K562 (cell line): Measurements from ENCODE around the gene RER1. TPM values are rescaled to one million over a fixed set of nuclear protein-coding genes. Genes with fewer than 3 reads are reported as not detected.

ENCODE experiments used
- ATAC-seq: fragments of 200-7000 bp; cut with Tn5 transposase; 3 replicates; pipeline ENCODE4 v1.9.1; 2020; ENCODE audit warnings: moderate library complexity
- BruUV-seq: library from RNA; stranded (reverse); fragments of 400-500 nt; replicated peaks from 2 replicates; lab custom pipeline; 2021; lab: Mats Ljungman, UMichigan
- CTCF ChIA-PET: fragments of 300-600 bp; formaldehyde crosslinking; extraction: SDS; loops from one replicate; lab custom pipeline; 2021; ENCODE audit warnings: low intra/inter-chr PET ratio; lab: Yijun Ruan, JAX
- POLR2A ChIA-PET: fragments of 300-600, 350-650 bp; sonication (Branson Sonifier 250); formaldehyde crosslinking; extraction: SDS; loops from one replicate; lab custom pipeline; 2021; ENCODE audit warnings: antibody characterized with exemption, inconsistent platforms; lab: Yijun Ruan, JAX
- DNase-seq, 4 experiments: peaks; one replicate each; pipeline versions ENCODE4 v3.0.0 to v3.0.0-alpha.2; 2011 to 2018; ENCODE audit warnings: low spot score in 3 of 4, mixed read lengths in 3 of 4; ENCODE audit errors: extremely low read depth in 1 of 4
- FAIRE-seq: peaks from 2 replicates; lab custom pipeline; 2011; peaks lifted over from hg19 to GRCh38; lab: Jason Lieb, UNC
- H2AFZ ChIP-seq: 2 replicates; pipeline ENCODE4 v1.6.0; 2011; ENCODE audit warnings: low read depth, low read length, control low read depth, inconsistent platforms
- H3K27ac ChIP-seq: fragments of 200-600 bp; 3 replicates; pipeline ENCODE4 v1.8.0; 2011; ENCODE audit warnings: low read depth, mild to moderate bottlenecking, control low read depth, inconsistent platforms, low read length, moderate library complexity, mixed read lengths; ENCODE audit errors: extremely low read depth
- H3K27me3 ChIP-seq, 2 experiments: fragments of 300-600 bp in 1 of 2; 2 replicates in 1 of 2; 3 replicates in 1 of 2; pipeline versions ENCODE4 v1.6.0 to v1.8.0; 2011; ENCODE audit warnings: inconsistent platforms in 2 of 2, low read length in 2 of 2, mild to moderate bottlenecking in 1 of 2, mixed read lengths in 1 of 2, moderate library complexity in 1 of 2; ENCODE audit not compliant: control insufficient read depth in 2 of 2, insufficient read depth in 2 of 2
- H3K36me3 ChIP-seq: fragments of 300-600 bp; 3 replicates; pipeline ENCODE4 v1.8.0; 2011; ENCODE audit warnings: mild to moderate bottlenecking, low read length, inconsistent platforms; ENCODE audit not compliant: control insufficient read depth, insufficient read depth
- H3K4me1 ChIP-seq, 2 experiments: fragments of 200-600 bp in 1 of 2; replicated peaks in 1 of 2; 2 replicates in 1 of 2; 3 replicates in 1 of 2; pipeline versions ENCODE4 v1.5.1 to v1.8.0; 2011; ENCODE audit warnings: inconsistent platforms in 2 of 2, low read length in 2 of 2, mild to moderate bottlenecking in 1 of 2, mixed read lengths in 1 of 2, moderate library complexity in 1 of 2; ENCODE audit not compliant: control insufficient read depth in 2 of 2, insufficient read depth in 2 of 2
- H3K4me2 ChIP-seq: 2 replicates; pipeline ENCODE4 v1.6.1; 2011; ENCODE audit warnings: low read length, control low read depth, inconsistent platforms, mixed read lengths; ENCODE audit not compliant: insufficient read depth
- H3K4me3 ChIP-seq: fragments of 200-600 bp; sonication (generic), shearing (Covaris generic); 2 replicates; pipeline ENCODE4 v1.5.1; 2016; ENCODE audit warnings: control low read depth, inconsistent platforms
- H3K79me2 ChIP-seq: fragments of 200-600 bp; 3 replicates; pipeline ENCODE4 v1.8.0; 2011; ENCODE audit warnings: low read length, inconsistent platforms; ENCODE audit not compliant: control insufficient read depth, insufficient read depth
- H3K9ac ChIP-seq, 2 experiments: 2 replicates each; pipeline versions ENCODE4 v1.6.0 to v1.6.1; 2011; ENCODE audit warnings: low read depth in 2 of 2, low read length in 2 of 2, control low read depth in 1 of 2, inconsistent platforms in 1 of 2, mild to moderate bottlenecking in 1 of 2, mixed read lengths in 1 of 2; ENCODE audit not compliant: insufficient read depth in 1 of 2
- H3K9me1 ChIP-seq: one replicate; pipeline ENCODE4 v1.6.0; 2011; ENCODE audit warnings: inconsistent platforms, mild to moderate bottlenecking, low read length, moderate library complexity; ENCODE audit not compliant: control insufficient read depth, insufficient read depth
- H3K9me3 ChIP-seq: replicated peaks from 2 replicates; pipeline ENCODE4 v1.5.1; 2011; ENCODE audit warnings: low read depth, low read length, inconsistent platforms; ENCODE audit not compliant: control insufficient read depth, insufficient read depth
- H4K20me1 ChIP-seq: replicated peaks from 2 replicates; pipeline ENCODE4 v1.6.1; 2011; ENCODE audit warnings: low read length, inconsistent platforms, mixed read lengths; ENCODE audit not compliant: control insufficient read depth, insufficient read depth
- GTF3C2 ChIP-seq: IDR thresholded peaks from 3 replicates; pipeline ENCODE4 v1.6.1; 2011; ENCODE audit warnings: borderline replicate concordance, mild to moderate bottlenecking, moderate library complexity; ENCODE audit not compliant: insufficient read length; ENCODE audit errors: extremely low read depth
- MNT ChIP-seq, 2 experiments: fragments of 450-650 bp; conservative IDR thresholded peaks; 2 replicates each; pipeline ENCODE4 v1.6.1; 2017; ENCODE audit warnings: mild to moderate bottlenecking in 2 of 2, moderate library complexity in 2 of 2
- POLR2A ChIP-seq: fragments of 450-650 bp; conservative IDR thresholded peaks from 2 replicates; pipeline ENCODE4 v1.6.1; 2016
- RERE ChIP-seq: sonication (generic); formaldehyde crosslinking; IDR thresholded peaks from 2 replicates; pipeline ENCODE4 v1.8.0; 2023; ENCODE audit warnings: missing genetic modification reagents, mild to moderate bottlenecking, borderline replicate concordance
- TAF15 ChIP-seq: fragments of 200-400 bp; formaldehyde crosslinking; IDR thresholded peaks from 2 replicates; pipeline ENCODE4 v1.6.1; 2017; ENCODE audit warnings: mild to moderate bottlenecking, low read depth, low read length, moderate library complexity
- TEAD4 ChIP-seq, 2 experiments: sonication (generic) in 1 of 2; formaldehyde crosslinking in 1 of 2; IDR thresholded peaks; 2 replicates each; pipeline versions ENCODE4 v1.6.1 to v1.8.0; 2012 to 2022; ENCODE audit warnings: borderline replicate concordance in 1 of 2, inconsistent platforms in 1 of 2, low read length in 1 of 2, mild to moderate bottlenecking in 1 of 2, missing genetic modification reagents in 1 of 2
- WGBS: fragments of 100-300 bp; shearing (Covaris generic); methylation state at CpG from one replicate; pipeline ENCODE4 v1.1.6; 2016; ENCODE audit warnings: low coverage, mixed read lengths; ENCODE audit not compliant: insufficient coverage; ENCODE audit errors: missing lambda C conversion rate; 5-methylcytosine and 5-hydroxymethylcytosine counted together
- in situ Hi-C: fragments of 300-500 bp; cut with MboI; formaldehyde crosslinking; loops from 4 replicates; pipeline ENCODE4 v1.15.0; 2018; ENCODE audit warnings: inconsistent platforms, mixed read lengths
- intact Hi-C: fragments of 100-400 bp; cut with micrococcal nuclease; formaldehyde crosslinking; loops from 2 replicates; pipeline ENCODE4 v1.14.2; 2022
- polyA plus RNA-seq, 8 experiments: library from polyadenylated mRNA; depleted of rRNA in 4 of 8; stranded (reverse) in 5 of 8; unstranded in 3 of 8; fragments of >200 nt; fragmentation: Nextera tagmentation in 2 of 8; fragmentation: Illumina TruSeq in 1 of 8; extraction: Ambion mirVana in 2 of 8; extraction: Trizol in 1 of 8; gene quantifications; 2 replicates each; pipeline versions ENCODE4 v1.2.1 to v1.2.3, GENCODE V29; 2011 to 2014; ENCODE audit warnings: inconsistent platforms in 1 of 8, missing spikeins in 1 of 8
- total RNA-seq, 7 experiments: library from RNA; depleted of rRNA in 6 of 7; stranded (reverse); fragments of >200 nt in 6 of 7; fragmentation: Illumina TruSeq in 2 of 7; extraction: Trizol in 2 of 7; gene quantifications; 2 replicates each; pipeline versions ENCODE4 v1.2.1 to v1.2.3, GENCODE V29; 2011 to 2021; ENCODE audit warnings: low replicate concordance in 1 of 7

Gene RER1
- total and polyA plus RNA-seq, 9 of the 15 experiments (the other 6 are each of a cell fraction or from before 2014, with no cell fraction given) = 19.6 to 354 (median 183) TPM

- TF ChIP-seq MNT (conservative IDR thresholded peaks at IDR 0.05) (no peak), GTF3C2 (no peak), POLR2A (no peak)
Observed at GRCh38 chr1:2433196-2433595, 41.6 kb downstream of the RER1 start (continued).

- no peak overlapping the region for H2AFZ ChIP-seq
- H3K27me3 ChIP-seq = peaks cover 14 to 62% of the 10 kb centered on the region in 2 experiments; a peak in 4 of 5 replicates
- no peak overlapping the region for H3K4me3 ChIP-seq
- no peak for DNase-seq
- TF ChIP-seq TAF15 (no peak), TEAD4 (IDR thresholded peaks at IDR 0.05; ENCODE audit: low read length) (no peak), TEAD4 (CRISPR knock-in tag; IDR thresholded peaks at IDR 0.05; ENCODE audit: borderline replicate concordance) (no peak), RERE (no peak)
- TF ChIP-seq, all 486 proteins: peak for 0
- ChIA-PET POLR2A (interaction anchor here (0.6 kb wide), 1 partner anchor 88 kb away, joined by 3 read pairs; no protein-coding TSS in a partner anchor), CTCF (no interaction called here)
- H4K20me1 ChIP-seq = no peaks in the 10 kb centered on the region
- H3K4me2 ChIP-seq = no peak overlapping the region
- intact Hi-C loops (no loop called here), in situ Hi-C loops (no loop called here)
- peaks cover 0 to 33% of the 10 kb centered on the region in 2 experiments; a peak in 2 of 5 replicates for H3K4me1 ChIP-seq
- H3K27ac ChIP-seq = no peak overlapping the region
- H3K9ac ChIP-seq = no peak overlapping the region
- H3K36me3 ChIP-seq = no peaks in the 10 kb centered on the region
- under 1% methylated on average over 31 of the region's 34 CpGs for WGBS
- BruUV-seq = no TSS peak
- H3K79me2 ChIP-seq = no peaks in the 10 kb centered on the region
- ATAC-seq (no peak), FAIRE-seq (no peak)
- no peaks in the 10 kb centered on the region for H3K9me1 ChIP-seq
- H3K9me3 ChIP-seq = 0 out of 2 replicates have a peak, but pooled peaks cover 5% of the 10 kb centered on the region
Observed at GRCh38 chr1:2433936-2434655, 42.5 kb downstream of the RER1 start.
